ENCODE results near the gene NOM1.
"Not testable (repeated sequence)": the region's sequence is repeated elsewhere in the genome, so short reads cannot be mapped to it uniquely, and the experiment has no call there.

Gene NOM1

DNA sequence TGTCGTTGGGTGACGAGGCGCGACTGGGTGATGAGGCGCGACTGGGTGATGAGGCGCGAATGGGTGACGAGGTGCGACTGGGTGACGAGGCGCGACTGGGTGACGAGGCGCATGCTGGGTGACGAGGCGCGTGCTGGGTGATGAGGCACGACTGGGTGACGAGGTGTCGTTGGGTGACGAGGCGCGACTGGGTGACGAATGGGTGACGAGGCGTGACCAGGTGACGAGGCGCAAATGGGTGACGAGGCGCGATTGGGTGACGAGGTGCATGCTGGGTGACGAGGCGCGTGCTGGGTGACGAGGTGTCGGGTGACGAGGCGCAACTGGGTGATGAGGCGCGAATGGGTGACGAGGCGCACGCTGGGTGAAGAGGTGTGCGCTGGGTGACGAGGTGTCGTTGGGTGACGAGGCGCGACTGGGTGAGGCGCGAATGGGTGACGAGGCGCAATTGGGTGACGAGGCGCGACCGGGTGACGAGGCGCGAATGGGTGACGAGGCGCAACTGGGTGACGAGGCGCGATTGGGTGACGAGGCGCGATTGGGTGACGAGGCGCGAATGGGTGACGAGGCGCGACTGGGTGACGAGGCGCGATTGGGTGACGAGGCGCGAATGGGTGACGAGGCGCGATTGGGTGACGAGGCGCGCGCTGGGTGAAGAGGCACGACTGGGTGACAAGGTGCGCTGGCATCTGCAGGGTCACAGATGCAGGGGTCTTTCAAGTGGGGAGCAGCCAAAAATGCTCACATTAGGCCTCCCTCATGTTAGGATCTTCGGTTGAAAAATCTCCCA is 7.9 kb upstream of the NOM1 start:
- no peak for DNase-seq

DNA sequence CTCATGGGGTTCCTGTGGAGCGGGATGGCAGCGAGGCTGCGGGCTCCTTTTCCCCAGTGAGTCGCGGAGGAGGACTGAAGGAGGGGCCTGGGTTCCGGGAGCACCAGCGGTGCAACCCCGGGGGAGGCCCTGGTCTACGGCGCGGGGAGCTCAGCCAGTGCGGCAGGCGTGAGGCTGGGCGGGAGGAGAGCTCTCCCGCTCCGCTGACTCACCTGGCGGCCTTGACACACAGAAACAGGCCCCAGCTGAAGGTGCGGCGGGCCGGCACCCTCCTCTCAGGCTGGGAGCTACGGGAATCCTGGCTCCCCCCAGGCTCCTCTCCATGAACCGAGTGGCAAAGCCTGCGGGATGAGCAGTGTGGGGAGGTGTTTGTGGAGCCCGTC is 6.8 kb upstream of the NOM1 start:
- DNase-seq, result no peak

DNA sequence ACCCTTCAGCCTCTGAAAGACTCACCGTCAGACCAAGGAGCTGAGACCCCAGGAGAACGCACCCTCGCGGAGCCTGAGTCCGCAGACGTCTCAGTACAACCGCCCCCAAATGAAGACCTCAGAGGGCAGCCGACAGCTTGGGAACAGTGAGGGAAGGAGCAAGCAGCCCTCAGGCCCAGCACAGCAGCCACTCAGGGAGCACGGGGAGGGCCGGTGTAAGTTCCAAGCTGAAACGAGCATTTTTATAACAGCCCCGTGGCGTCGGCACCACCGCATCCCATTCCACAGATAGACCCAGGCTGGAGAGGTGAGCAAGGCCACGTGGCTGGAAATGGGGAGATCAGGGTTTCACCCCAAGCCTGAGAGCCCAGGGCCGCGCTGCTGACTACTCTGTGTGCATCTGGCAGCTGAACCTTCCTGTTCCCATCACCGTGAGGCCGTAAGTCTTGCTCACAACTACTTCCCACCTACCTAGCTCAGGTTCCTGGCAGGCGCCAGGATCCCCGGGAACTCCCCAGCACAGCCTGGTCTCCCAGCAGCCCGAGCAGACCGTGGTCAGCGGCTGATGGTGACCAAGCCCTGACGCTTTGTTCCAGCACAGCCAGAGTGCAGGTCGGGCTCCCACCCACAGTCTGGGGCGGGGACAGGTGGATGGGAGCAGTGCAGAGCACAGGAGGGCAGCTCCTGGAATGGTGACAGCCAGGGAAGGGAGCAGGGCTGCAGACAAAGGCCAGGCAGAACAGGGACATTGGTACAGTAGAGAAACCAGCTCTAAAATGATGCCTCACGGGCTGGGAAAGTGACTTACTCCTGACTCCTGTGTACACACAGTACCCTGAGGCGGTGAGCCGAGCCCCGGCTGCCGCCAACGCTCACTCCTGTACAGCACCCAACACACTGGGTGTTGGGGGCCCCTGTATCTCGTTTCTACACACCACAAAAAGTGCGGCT is 6.1 kb upstream of the NOM1 start:
- no peak for DNase-seq

DNA sequence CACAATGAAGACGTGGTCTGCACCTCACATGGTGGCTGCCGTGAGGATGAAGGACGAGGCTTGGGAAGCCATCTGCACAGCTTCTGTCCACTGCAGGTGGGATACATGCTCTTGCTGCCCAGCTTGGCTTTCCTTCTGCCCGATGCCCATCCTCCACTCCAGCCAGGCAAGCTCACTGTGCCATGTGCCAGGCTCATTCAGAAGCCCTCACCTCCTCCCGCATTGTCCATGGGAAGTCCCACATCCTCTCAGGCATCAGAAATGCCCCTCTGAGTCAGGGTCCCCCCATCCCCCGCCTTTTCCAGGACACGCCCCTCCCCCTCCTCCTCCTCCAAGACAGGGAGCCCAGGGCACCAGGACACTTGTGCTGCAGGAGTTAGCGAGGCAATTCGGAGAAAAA is 4.6 kb upstream of the NOM1 start:
- no peak for DNase-seq

- no peak for DNase-seq
Observed at GRCh38 chr7:156947120-156947843, 2.2 kb upstream of the NOM1 start.

GRCh38 chr7:156948361-156948760 is 1.2 kb upstream of the NOM1 start:
- DNase-seq, result no peak

DNA sequence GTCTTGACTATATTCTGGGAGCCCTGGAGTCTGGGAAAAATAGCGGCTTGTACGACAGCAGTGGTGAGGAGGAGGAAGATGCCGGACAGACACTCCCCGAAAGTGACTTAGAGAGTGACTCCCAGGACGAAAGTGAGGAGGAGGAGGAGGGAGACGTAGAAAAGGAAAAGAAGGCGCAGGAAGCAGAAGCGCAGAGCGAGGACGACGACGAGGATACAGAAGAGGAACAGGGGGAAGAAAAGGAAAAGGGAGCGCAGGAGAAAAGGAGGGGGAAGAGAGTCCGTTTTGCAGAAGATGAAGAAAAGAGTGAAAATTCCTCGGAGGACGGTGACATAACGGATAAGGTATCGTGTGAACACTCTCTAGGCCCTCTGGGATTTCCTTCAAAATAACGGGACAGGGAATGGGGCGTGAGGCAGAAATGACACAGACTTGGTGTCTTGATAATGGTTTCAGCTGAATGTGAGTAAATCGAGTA is 908 bp downstream of the NOM1 start:
- no peak for DNase-seq

DNA sequence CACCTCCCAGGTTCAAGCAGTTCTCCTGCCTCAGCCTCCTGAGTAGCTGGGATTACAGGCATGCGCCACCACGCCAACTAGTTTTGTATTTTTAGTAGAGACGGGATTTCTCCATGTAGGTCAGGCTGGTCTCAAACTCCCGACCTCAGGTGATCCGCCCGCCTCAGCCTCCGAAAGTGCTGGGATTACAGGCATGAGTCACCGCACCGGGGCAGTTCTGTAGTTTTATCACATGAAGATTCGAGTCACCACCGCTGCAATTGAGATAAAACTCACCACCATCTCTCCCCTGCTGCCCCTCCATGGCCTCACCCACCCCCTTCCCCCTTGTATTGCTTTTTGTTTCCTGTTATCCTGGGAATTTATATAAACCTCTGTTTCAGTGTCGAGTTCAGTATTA is 3.7 kb downstream of the NOM1 start:
- not testable (repeated sequence) for DNase-seq

GRCh38 chr7:156954941-156955340 is 5.4 kb downstream of the NOM1 start:
- DNase-seq, result no peak

GRCh38 chr7:156956727-156957126 is 7.2 kb downstream of the NOM1 start:
- DNase-seq, result no peak

GRCh38 chr7:156962145-156962544 is 12.6 kb downstream of the NOM1 start:
- no peak for DNase-seq

- DNase-seq, result no peak
Observed at GRCh38 chr7:156962897-156963296, 13.4 kb downstream of the NOM1 start.

- no peak for DNase-seq
Observed at GRCh38 chr7:156963472-156963871, 14.0 kb downstream of the NOM1 start.

GRCh38 chr7:156964971-156965370 is 15.5 kb downstream of the NOM1 start:
- no peak for DNase-seq

GRCh38 chr7:156966387-156966786 is 16.9 kb downstream of the NOM1 start:
- no peak for DNase-seq

- no peak for DNase-seq
Observed at GRCh38 chr7:156968183-156968582, 18.7 kb downstream of the NOM1 start.

GRCh38 chr7:156969972-156970420 is 20.5 kb downstream of the NOM1 start:
- no peak for DNase-seq

DNA sequence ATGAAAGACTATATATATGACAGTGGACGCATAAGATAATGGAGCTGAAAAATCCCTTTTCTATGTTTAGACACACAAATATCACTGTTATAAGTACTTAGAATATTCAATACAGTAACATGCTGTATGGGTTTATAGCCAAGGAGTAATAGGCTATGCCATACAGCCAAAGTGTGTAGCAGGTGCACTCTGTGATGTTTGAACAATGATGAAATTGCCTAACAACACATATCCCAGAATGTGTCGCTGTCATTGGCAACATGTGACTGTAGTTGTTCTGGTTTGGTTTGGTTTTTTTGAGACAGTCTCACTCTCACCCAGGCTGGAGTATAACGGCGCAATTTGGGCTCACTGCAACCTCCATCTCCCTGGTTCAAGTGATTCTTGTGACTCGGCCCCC is 26.1 kb downstream of the NOM1 start:
- no peak for DNase-seq

DNA sequence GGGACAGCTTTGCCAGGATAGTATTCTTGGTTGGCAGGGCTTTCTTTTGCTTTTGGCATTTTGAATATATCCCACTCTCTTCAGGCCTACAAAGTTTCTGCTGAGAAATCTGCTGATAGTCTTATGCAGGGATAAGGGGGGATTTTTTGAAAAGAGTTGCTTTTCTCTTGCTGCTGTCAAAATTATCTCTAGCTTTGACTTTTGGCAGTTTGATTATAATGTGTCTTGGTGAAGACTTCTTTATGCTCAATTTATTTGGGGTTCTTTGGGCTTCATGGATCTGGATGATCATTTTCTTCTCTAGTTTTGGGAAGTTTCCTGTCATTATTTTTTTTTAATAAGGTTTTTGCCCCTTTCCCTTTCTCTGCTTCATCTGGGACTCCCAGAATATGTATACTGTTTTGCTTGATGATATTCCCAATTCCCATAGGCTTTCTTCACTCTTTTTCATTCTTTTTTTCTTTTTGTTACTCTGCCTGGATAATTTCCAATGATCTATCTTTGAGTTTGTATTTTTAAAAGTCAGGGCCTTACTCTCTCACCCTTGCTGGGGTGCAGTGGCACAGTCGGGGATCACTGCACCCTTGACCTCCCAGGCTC is 29.6 kb downstream of the NOM1 start:
- DNase-seq, result no peak

DNA sequence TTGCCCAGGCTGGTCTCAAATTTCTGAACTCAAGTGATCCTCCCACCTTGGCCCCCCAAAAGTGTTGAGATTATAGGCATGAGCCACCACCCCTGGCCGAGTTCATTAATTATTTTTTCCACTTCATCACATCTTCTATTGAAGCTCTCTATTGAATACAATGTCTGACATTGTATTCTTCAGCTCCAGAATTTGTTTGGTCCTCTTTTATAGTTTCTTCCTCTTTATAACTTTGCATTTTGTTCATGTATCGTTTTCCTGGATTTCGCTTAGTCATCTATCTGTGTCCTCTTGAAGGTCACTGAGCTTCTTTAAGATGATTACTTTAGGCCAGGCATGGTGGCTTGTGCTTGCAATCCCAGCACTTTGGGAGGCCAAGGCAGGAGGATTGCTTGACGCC is 30.2 kb downstream of the NOM1 start:
- no peak for DNase-seq

- no peak for DNase-seq
Observed at GRCh38 chr7:156984174-156984891, 34.8 kb downstream of the NOM1 start.
